HCT116 (cell line): Measurements from ENCODE around the gene UQCRC1. TPM values are rescaled to one million over a fixed set of nuclear protein-coding genes. Genes with fewer than 3 reads are reported as not detected.

Source experiments
- ATAC-seq: fragments of 200-7000 bp; cut with Tn5 transposase; 2 replicates; pipeline ENCODE4 v1.9.1; 2020; ENCODE audit warnings: mild to moderate bottlenecking, moderate library complexity
- BruUV-seq: library from RNA; stranded (reverse); fragments of 400-500 nt; replicated peaks from 2 replicates; lab custom pipeline; 2021; lab: Mats Ljungman, UMichigan
- CTCF ChIA-PET: fragments of 300-600 bp; sonication (Branson Sonifier 250); formaldehyde crosslinking; loops from one replicate; lab custom pipeline; 2021; ENCODE audit warnings: antibody characterized with exemption; lab: Charles Lee
- POLR2A ChIA-PET: fragments of 300-600, 350-600 bp; sonication (Branson Sonifier 250); formaldehyde crosslinking; loops from one replicate; lab custom pipeline; 2021; ENCODE audit warnings: antibody characterized with exemption; lab: Charles Lee
- RAD21 ChIA-PET, 2 experiments: fragments of 300-600 bp; sonication (Branson Sonifier 250); formaldehyde crosslinking; loops; one replicate each; lab custom pipeline; 2023; ENCODE audit warnings: low total read pairs in 2 of 2; ENCODE audit not compliant: uncharacterized antibody in 2 of 2, unreplicated experiment in 2 of 2, low non-redundant PET in 1 of 2; lab: Charles Lee
- DNase-seq: peaks from one replicate; pipeline ENCODE4 v3.0.0-alpha.2; 2010; ENCODE audit warnings: low read depth, low spot score
- H2AFZ ChIP-seq: fragments of 200-600 bp; shearing (Covaris generic), sonication (generic); 2 replicates; pipeline ENCODE4 v1.6.1; 2017; ENCODE audit warnings: low read depth, mixed run types, mixed read lengths, antibody characterized with exemption, low read length; ENCODE audit not compliant: poor library complexity, severe bottlenecking
- H3K27ac ChIP-seq: 2 replicates; pipeline ENCODE4 v1.5.1; 2012; ENCODE audit warnings: low read depth, low read length
- H3K27me3 ChIP-seq: fragments of 200-600 bp; sonication (generic); 2 replicates; pipeline ENCODE4 v1.6.1; 2016; ENCODE audit warnings: mixed run types, low read length, mixed read lengths; ENCODE audit not compliant: insufficient read depth
- H3K36me3 ChIP-seq, 2 experiments: fragments of 200-500 bp in 1 of 2; fragments of 200-600 bp in 1 of 2; sonication (Bioruptor generic) in 1 of 2; sonication (generic) in 1 of 2; 2 replicates each; pipeline versions ENCODE4 v1.5.1 to v1.6.1; 2014 to 2016; ENCODE audit warnings: low read length in 2 of 2, inconsistent platforms in 1 of 2, mixed read lengths in 1 of 2, mixed run types in 1 of 2; ENCODE audit not compliant: insufficient read depth in 2 of 2, control insufficient read depth in 1 of 2
- H3K4me1 ChIP-seq, 2 experiments: fragments of 200-600 bp in 1 of 2; sonication (generic) in 1 of 2; 2 replicates each; pipeline versions ENCODE4 v1.5.1 to v1.6.1; 2012 to 2017; ENCODE audit warnings: low read length in 2 of 2, inconsistent platforms in 1 of 2, mild to moderate bottlenecking in 1 of 2, mixed read lengths in 1 of 2, mixed run types in 1 of 2, moderate library complexity in 1 of 2; ENCODE audit not compliant: insufficient read depth in 2 of 2, control insufficient read depth in 1 of 2
- H3K4me2 ChIP-seq: fragments of 200-600 bp; sonication (generic); 2 replicates; pipeline ENCODE4 v1.6.1; 2017; ENCODE audit warnings: mixed run types, low read length, mixed read lengths
- H3K4me3 ChIP-seq, 2 experiments: fragments of 200-600 bp in 1 of 2; sonication (generic) in 1 of 2; replicated peaks in 1 of 2; 2 replicates each; pipeline ENCODE4 v1.5.1; 2011 to 2016; ENCODE audit warnings: low read length in 2 of 2, control low read depth in 1 of 2, low read depth in 1 of 2, mild to moderate bottlenecking in 1 of 2, mixed read lengths in 1 of 2, mixed run types in 1 of 2
- H3K79me2 ChIP-seq: fragments of 200-600 bp; sonication (generic); 2 replicates; pipeline ENCODE4 v1.6.1; 2017; ENCODE audit warnings: mild to moderate bottlenecking, mixed run types, low read length, moderate library complexity, mixed read lengths; ENCODE audit not compliant: insufficient read depth
- H3K9ac ChIP-seq: fragments of 200-600 bp; sonication (generic); 2 replicates; pipeline ENCODE4 v1.6.1; 2016; ENCODE audit warnings: low read length, mixed read lengths
- H3K9me2 ChIP-seq: fragments of 200-600 bp; sonication (generic), shearing (Covaris generic); 2 replicates; pipeline ENCODE4 v1.6.1; 2017; ENCODE audit warnings: mixed run types, mild to moderate bottlenecking, moderate library complexity; ENCODE audit not compliant: insufficient read depth
- H3K9me3 ChIP-seq, 2 experiments: fragments of 200-500 bp in 1 of 2; fragments of 200-600 bp in 1 of 2; sonication (Bioruptor generic) in 1 of 2; sonication (generic) in 1 of 2; 2 replicates each; pipeline ENCODE4 v1.6.1; 2014 to 2017; ENCODE audit warnings: low read length in 2 of 2, mixed read lengths in 2 of 2, inconsistent platforms in 1 of 2, low read depth in 1 of 2, mild to moderate bottlenecking in 1 of 2, mixed run types in 1 of 2, moderate library complexity in 1 of 2; ENCODE audit not compliant: control insufficient read depth in 1 of 2, insufficient read depth in 1 of 2
- H4K20me1 ChIP-seq: fragments of 200-600 bp; sonication (generic), shearing (Covaris generic); 2 replicates; pipeline ENCODE4 v1.6.1; 2017; ENCODE audit warnings: mixed run types, mild to moderate bottlenecking, moderate library complexity; ENCODE audit not compliant: insufficient read depth
- CBX3 ChIP-seq: IDR thresholded peaks from 2 replicates; pipeline ENCODE4 v1.6.1; 2012; ENCODE audit warnings: low read depth
- EGR1 ChIP-seq: IDR thresholded peaks from 2 replicates; pipeline ENCODE4 v1.6.1; 2012; ENCODE audit warnings: low read depth
- EZH2 ChIP-seq: fragments of 200-600 bp; sonication (generic); IDR thresholded peaks from 2 replicates; pipeline ENCODE4 v1.6.1; 2017; ENCODE audit warnings: antibody characterized with exemption, mixed run types
- FOSL1 ChIP-seq: IDR thresholded peaks from 2 replicates; pipeline ENCODE4 v1.6.1; 2012; ENCODE audit warnings: low read depth
- POLR2A ChIP-seq: IDR thresholded peaks from 2 replicates; pipeline ENCODE4 v1.7.0; 2011; ENCODE audit warnings: borderline replicate concordance; ENCODE audit not compliant: insufficient read depth, insufficient read length; ENCODE audit errors: extremely low read depth
- RAD21 ChIP-seq: IDR thresholded peaks from 2 replicates; pipeline ENCODE4 v1.6.1; 2012; ENCODE audit warnings: low read depth, mild to moderate bottlenecking
- SIN3A ChIP-seq: IDR thresholded peaks from 2 replicates; pipeline ENCODE4 v1.6.1; 2012; ENCODE audit warnings: low read depth
- SRF ChIP-seq: IDR thresholded peaks from 2 replicates; pipeline ENCODE4 v1.6.1; 2012; ENCODE audit warnings: low read depth
- TCF7L2 ChIP-seq: IDR thresholded peaks from 2 replicates; pipeline ENCODE4 v1.7.0; 2011; ENCODE audit warnings: borderline replicate concordance, inconsistent platforms; ENCODE audit not compliant: insufficient read depth, insufficient read length; ENCODE audit errors: extremely low read depth
- YY1 ChIP-seq: IDR thresholded peaks from 2 replicates; pipeline ENCODE4 v1.6.1; 2011; ENCODE audit warnings: low read length, low read depth, moderate library complexity, mild to moderate bottlenecking; ENCODE audit not compliant: insufficient replicate concordance; ENCODE audit errors: extremely low read depth
- ZFX ChIP-seq: fragments of 450-650 bp; IDR thresholded peaks from 2 replicates; pipeline ENCODE4 v1.6.1; 2017
- ZNF274 ChIP-seq: fragments of 200-500 bp; sonication (Bioruptor generic); IDR thresholded peaks from 2 replicates; pipeline ENCODE4 v1.6.1; 2014; ENCODE audit warnings: mild to moderate bottlenecking, low read depth, low read length, inconsistent platforms
- intact Hi-C: fragments of 100-400 bp; cut with micrococcal nuclease; formaldehyde crosslinking; loops from 2 replicates; pipeline ENCODE4 v1.10.0; 2022
- total RNA-seq: library from RNA; stranded (reverse); gene quantifications from one replicate; pipeline ENCODE4 v1.2.1, GENCODE V29; 2021; ENCODE audit not compliant: unreplicated experiment
- TF ChIP-seq, protein P1 (sequence below): IDR thresholded peaks from 2 replicates; pipeline ENCODE4 v1.6.1; 2012
- TF ChIP-seq, protein P2 (sequence below): IDR thresholded peaks from 2 replicates; pipeline ENCODE4 v1.6.1; 2012
- TF ChIP-seq, protein P3 (sequence below): IDR thresholded peaks from 2 replicates; pipeline ENCODE4 v1.6.1; 2011; ENCODE audit warnings: mild to moderate bottlenecking, low read length, moderate library complexity; ENCODE audit not compliant: insufficient replicate concordance; ENCODE audit errors: extremely low read depth

Gene UQCRC1
- total RNA-seq, 1 experiment from 2014 or later = 318 TPM

DNA sequence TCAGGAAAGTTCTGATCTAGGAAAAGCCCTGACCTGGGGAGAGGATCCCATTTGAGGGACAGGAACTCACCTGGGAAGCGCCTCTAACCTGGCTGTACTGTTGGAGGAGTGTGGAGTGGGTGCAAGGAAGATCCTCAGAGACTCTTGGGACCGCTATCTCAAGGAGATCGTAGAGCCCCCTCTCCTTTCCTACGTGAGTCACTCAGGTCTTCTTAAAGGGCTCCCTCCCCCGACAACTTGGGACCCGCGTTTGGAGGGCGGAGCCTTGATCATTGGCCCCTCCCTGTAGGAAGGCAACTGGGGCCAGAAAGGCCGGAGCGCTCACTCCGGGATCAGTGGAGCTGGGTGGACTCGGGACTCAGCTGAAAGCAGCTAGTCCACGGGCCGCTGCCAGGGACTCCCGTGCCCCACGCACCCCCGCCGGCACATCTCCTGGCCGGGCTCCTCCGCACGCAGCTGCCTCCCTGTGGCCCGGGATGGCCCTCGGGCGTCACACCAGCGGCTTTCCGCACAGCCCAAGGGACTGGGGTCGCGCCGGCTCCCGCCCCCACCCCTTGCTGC is 25.3 kb upstream of the UQCRC1 start:
- H3K4me1 ChIP-seq = peaks cover 11 to 22% of the 10 kb centered on the region in 2 experiments
- peak overlapping the region; percentile 80 for H3K9ac ChIP-seq
- peaks cover 12% of the 10 kb centered on the region; the same call in 1 of the 2 replicates for H3K79me2 ChIP-seq
- ChIA-PET POLR2A (interaction anchor here (1.0 to 2.3 kb wide), 4 partner anchors 24 to 78 kb away, joined by 3 to 15 read pairs (median 4); partner anchors contain the start of genes CELSR3, PFKFB4 and UQCRC1), RAD21 (interaction anchor here (0.9 to 1.4 kb wide), 2 partner anchors 28 to 234 kb away, joined by 3 to 4 read pairs; partner anchors contain the start of gene CELSR3 (in 1 of the 2)), CTCF (interaction anchor here (0.6 to 1.9 kb wide), 13 partner anchors 9 to 234 kb away, joined by 3 to 14 read pairs (median 4); partner anchors contain the start of genes CELSR3, PFKFB4 and UQCRC1)
- H2AFZ ChIP-seq = no peak overlapping the region
- intact Hi-C loops = loop anchor here (1.0 to 2.0 kb wide), 3 partner anchors 22 to 170 kb away; partner anchors contain the start of gene PFKFB4
- peak overlapping the region; percentile 87 to 94 for H3K4me3 ChIP-seq
- ATAC-seq (peak; percentile 58), DNase-seq (no peak)
- H3K9me2 ChIP-seq = no peaks in the 10 kb centered on the region
- peaks cover 9 to 30% of the 10 kb centered on the region in 2 experiments; a peak in 2 of 4 replicates for H3K36me3 ChIP-seq
- BruUV-seq = TSS peak; percentile 48
- peak overlapping the region; percentile 94 for H3K4me2 ChIP-seq
- no peaks in the 10 kb centered on the region for H3K9me3 ChIP-seq
- H3K27ac ChIP-seq = peak overlapping the region; percentile 73
- no peaks in the 10 kb centered on the region for H4K20me1 ChIP-seq
- TF ChIP-seq SIN3A = no peak
- TF ChIP-seq, protein P1, sequence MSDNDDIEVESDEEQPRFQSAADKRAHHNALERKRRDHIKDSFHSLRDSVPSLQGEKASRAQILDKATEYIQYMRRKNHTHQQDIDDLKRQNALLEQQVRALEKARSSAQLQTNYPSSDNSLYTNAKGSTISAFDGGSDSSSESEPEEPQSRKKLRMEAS = no peak
- no peak for TF ChIP-seq RAD21
- TF ChIP-seq, protein P2, sequence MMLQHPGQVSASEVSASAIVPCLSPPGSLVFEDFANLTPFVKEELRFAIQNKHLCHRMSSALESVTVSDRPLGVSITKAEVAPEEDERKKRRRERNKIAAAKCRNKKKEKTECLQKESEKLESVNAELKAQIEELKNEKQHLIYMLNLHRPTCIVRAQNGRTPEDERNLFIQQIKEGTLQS = no peak
- TF ChIP-seq, protein P3, sequence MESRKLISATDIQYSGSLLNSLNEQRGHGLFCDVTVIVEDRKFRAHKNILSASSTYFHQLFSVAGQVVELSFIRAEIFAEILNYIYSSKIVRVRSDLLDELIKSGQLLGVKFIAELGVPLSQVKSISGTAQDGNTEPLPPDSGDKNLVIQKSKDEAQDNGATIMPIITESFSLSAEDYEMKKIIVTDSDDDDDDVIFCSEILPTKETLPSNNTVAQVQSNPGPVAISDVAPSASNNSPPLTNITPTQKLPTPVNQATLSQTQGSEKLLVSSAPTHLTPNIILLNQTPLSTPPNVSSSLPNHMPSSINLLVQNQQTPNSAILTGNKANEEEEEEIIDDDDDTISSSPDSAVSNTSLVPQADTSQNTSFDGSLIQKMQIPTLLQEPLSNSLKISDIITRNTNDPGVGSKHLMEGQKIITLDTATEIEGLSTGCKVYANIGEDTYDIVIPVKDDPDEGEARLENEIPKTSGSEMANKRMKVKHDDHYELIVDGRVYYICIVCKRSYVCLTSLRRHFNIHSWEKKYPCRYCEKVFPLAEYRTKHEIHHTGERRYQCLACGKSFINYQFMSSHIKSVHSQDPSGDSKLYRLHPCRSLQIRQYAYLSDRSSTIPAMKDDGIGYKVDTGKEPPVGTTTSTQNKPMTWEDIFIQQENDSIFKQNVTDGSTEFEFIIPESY = no peak
- no peak for TF ChIP-seq FOSL1
- no peak for TF ChIP-seq TCF7L2
- no peak for TF ChIP-seq YY1
- no peak for TF ChIP-seq CBX3
- TF ChIP-seq SRF = no peak
- no peak for TF ChIP-seq ZFX
- TF ChIP-seq EGR1 = no peak
- no peak for TF ChIP-seq POLR2A
- TF ChIP-seq ZNF274 = no peak
- no peak for TF ChIP-seq EZH2
- no peaks in the 10 kb centered on the region for H3K27me3 ChIP-seq
